Psoas muscle (tissue), 8 donors: ENCODE results near the gene TXNDC11. TPM values are rescaled to one million over a fixed set of nuclear protein-coding genes. Genes with fewer than 3 reads are reported as not detected.

Experiments used
- ATAC-seq, 4 donors: fragments of 200-7000 bp; cut with Tn5 transposase; one replicate each; pipeline ENCODE4 v1.9.1; 2020; ENCODE audit warnings: moderate library complexity in 3 of 4, mild to moderate bottlenecking in 2 of 4
- DNase-seq, 2 donors: peaks; one replicate each; pipeline ENCODE4 v3.0.0-alpha.2; 2020
- H3K27ac ChIP-seq: fragments of 200-600 bp; one replicate; pipeline ENCODE4 v1.8.0; 2022
- H3K27me3 ChIP-seq, 3 donors: fragments of 200-600 bp in 1 of 3; one replicate each; pipeline versions ENCODE4 v1.6.1 to v1.8.0; 2013 to 2022; ENCODE audit warnings: low read length in 2 of 3, mild to moderate bottlenecking in 2 of 3, moderate library complexity in 1 of 3; ENCODE audit not compliant: insufficient read depth in 3 of 3
- H3K36me3 ChIP-seq, 2 donors: fragments of 200-600 bp in 1 of 2; one replicate each; pipeline versions ENCODE4 v1.6.1 to v1.8.0; 2013 to 2022; ENCODE audit warnings: low read depth in 1 of 2, mild to moderate bottlenecking in 1 of 2, moderate library complexity in 1 of 2; ENCODE audit not compliant: insufficient read depth in 1 of 2
- H3K4me1 ChIP-seq: fragments of 200-600 bp; one replicate; pipeline ENCODE4 v1.8.0; 2022
- H3K4me3 ChIP-seq: fragments of 200-600 bp; one replicate; pipeline ENCODE4 v1.8.0; 2022; ENCODE audit warnings: mild to moderate bottlenecking
- H3K9me3 ChIP-seq: fragments of 200-600 bp; one replicate; pipeline ENCODE4 v1.8.0; 2022
- CTCF ChIP-seq: fragments of 200-600 bp; IDR thresholded peaks from one replicate; pipeline ENCODE4 v1.8.0; 2022; ENCODE audit warnings: antibody characterized with exemption
- WGBS, 3 donors: extraction: QIAGEN DNeasy Blood & Tissue Kit; methylation state at CpG; one replicate each; pipeline versions ENCODE4 v1.1.6 to v1.1.7; 2013; 5-methylcytosine and 5-hydroxymethylcytosine counted together
- intact Hi-C, 2 donors: fragments of 100-400 bp; cut with DNase I; formaldehyde crosslinking; loops; one replicate each; pipeline versions ENCODE4 v1.11.0 to v1.14.2; 2022
- polyA plus RNA-seq, 3 donors: library from polyadenylated mRNA; stranded (reverse); fragments of 200-250 nt; gene quantifications; one replicate each; pipeline ENCODE4 v1.2.3, GENCODE V29; 2013
- total RNA-seq, 4 donors: library from RNA; stranded (reverse); fragmentation: NEBNext Ultra II Directional in 2 of 4; extraction: Animal tissue kit (Norgen Biotek cat#: 25700) in 2 of 4; gene quantifications; one replicate each; pipeline versions ENCODE4 v1.2.1 to v1.2.4, GENCODE V29; 2021 to 2023
- donor health status: healthy with polysubstance abuse.
- donor health status: DM: no; HTN: no; CAD: no; lungs with moderate emphysema.
- donor health status: Bipolar disorder and iron deficiency.
- donor health status: healthy.
- donor health status: DM: yes; HTN: yes; CAD: no.
- donor health status: DM: no; HTN: no; CAD: no.
- donor health status: DM: no; HTN: no; CAD: no.
- donor health status: DM: yes; HTN: yes; CAD: no.

Gene TXNDC11
- total and polyA plus RNA-seq, 7 donors, result 21.3 to 49.1 (median 37.2) TPM

GRCh38 chr16:11635113-11635652 is 107.5 kb downstream of the TXNDC11 start:
- peaks cover 5% of the 10 kb centered on the region for H3K4me1 ChIP-seq
- H3K36me3 ChIP-seq, result no peaks in the 10 kb centered on the region
- 92 to 95% (median 95%) methylated on average over 10 of the region's 10 CpGs for WGBS, 3 donors
- no peak overlapping the region for H3K27ac ChIP-seq
- no peak overlapping the region for H3K4me3 ChIP-seq
- no peaks in the 10 kb centered on the region for H3K9me3 ChIP-seq
- no peak for DNase-seq
- intact Hi-C loops, result loop anchor here in 1 of 2 donors (5.0 kb wide), 1 partner anchor 243 kb away; no protein-coding TSS in a partner anchor
- no peak for ATAC-seq
- no peak for TF ChIP-seq CTCF
- H3K27me3 ChIP-seq, result no peaks in the 10 kb centered on the region

- H3K9me3 ChIP-seq, result no peaks in the 10 kb centered on the region
- ATAC-seq, result no peak
- no peak for DNase-seq
- no peak for TF ChIP-seq CTCF
- intact Hi-C loops, result no loop called here
- no peaks in the 10 kb centered on the region for H3K27me3 ChIP-seq
- WGBS, 3 donors, result 82 to 92% (median 90%) methylated on average over 6 of the region's 6 CpGs
- H3K27ac ChIP-seq, result no peak overlapping the region
- no peaks in the 10 kb centered on the region for H3K36me3 ChIP-seq
- H3K4me3 ChIP-seq, result no peak overlapping the region
- no peaks in the 10 kb centered on the region for H3K4me1 ChIP-seq
Measured at GRCh38 chr16:11634312-11634711, 108.3 kb downstream of the TXNDC11 start.

- no peak for DNase-seq
- Histone ChIP-seq H3K36me3 (no peaks in the 10 kb centered on the region), H3K4me3 (no peak overlapping the region), H3K4me1 (no peaks in the 10 kb centered on the region), H3K27ac (no peak overlapping the region), H3K9me3 (no peaks in the 10 kb centered on the region), H3K27me3 (no peaks in the 10 kb centered on the region)
- intact Hi-C loops, result no loop called here
- WGBS, 3 donors, result 76 to 78% (median 77%) methylated on average over 3 of the region's 3 CpGs
- no peak for TF ChIP-seq CTCF
- ATAC-seq, result no peak
Measured at GRCh38 chr16:11633113-11633512, 109.5 kb downstream of the TXNDC11 start.

GRCh38 chr16:11632455-11632939 is 110.2 kb downstream of the TXNDC11 start:
- Histone ChIP-seq H3K9me3 (no peaks in the 10 kb centered on the region), H3K4me1 (no peaks in the 10 kb centered on the region), H3K27me3 (no peaks in the 10 kb centered on the region), H3K4me3 (no peak overlapping the region), H3K36me3 (no peaks in the 10 kb centered on the region), H3K27ac (peak overlapping the region; percentile 50)
- peak in 1 of 2 donors; percentile 66 for DNase-seq
- no peak for ATAC-seq
- TF ChIP-seq CTCF, result no peak
- intact Hi-C loops, result no loop called here
- 35 to 45% (median 44%) methylated on average over 15 of the region's 15 CpGs for WGBS, 3 donors

- no peaks in the 10 kb centered on the region for H3K4me1 ChIP-seq
- ATAC-seq (no peak), DNase-seq (no peak)
- no peak overlapping the region for H3K27ac ChIP-seq
- no peaks in the 10 kb centered on the region for H3K27me3 ChIP-seq
- H3K9me3 ChIP-seq, result no peaks in the 10 kb centered on the region
- H3K36me3 ChIP-seq, result no peaks in the 10 kb centered on the region
- no peak for TF ChIP-seq CTCF
- intact Hi-C loops, result no loop called here
- no peak overlapping the region for H3K4me3 ChIP-seq
- WGBS, 3 donors, result 86 to 87% (median 86%) methylated on average over 7 of the region's 7 CpGs
Measured at GRCh38 chr16:11631214-11631613, 111.4 kb downstream of the TXNDC11 start.
